ENCODE data around the gene RPS27. TPM values are rescaled to one million over a fixed set of nuclear protein-coding genes. Genes with fewer than 3 reads are reported as not detected.

RPS27 gene
- total and polyA plus RNA-seq, 2 donors (not counting 1 experiment from before 2014, with no cell fraction given), result 4,812 to 15,978 TPM

- Histone ChIP-seq H2AFZ (ENCODE audit: insufficient read depth, low read depth, low read length, poor library complexity, severe bottlenecking) (peak overlapping the region; percentile 87), H3K4me2 (replicated peaks; ENCODE audit: low read depth, low read length, poor library complexity, severe bottlenecking) (peak overlapping the region; percentile 86), H3K79me2 (ENCODE audit: control insufficient read depth, insufficient read depth, low read length) (peaks cover 25% of the 10 kb centered on the region), H3K9ac (ENCODE audit: low read length) (no peak overlapping the region), H3K4me1 (ENCODE audit: control insufficient read depth in 2 of 2, insufficient read depth in 2 of 2, low read length in 2 of 2) (peaks cover 35 to 49% of the 10 kb centered on the region in 2 donors), H3K9me3 (ENCODE audit: control extremely low read depth in 1 of 3, control insufficient read depth in 2 of 3, insufficient read depth in 1 of 3, low read length in 2 of 3) (no peaks in the 10 kb centered on the region), H3K4me3 (ENCODE audit: control extremely low read depth in 1 of 5, extremely low read depth in 1 of 5, insufficient read depth in 1 of 5, low read depth in 2 of 5, low read length in 4 of 5) (no peak overlapping the region), H3K27me3 (replicated peaks in 1 of 4; ENCODE audit: control extremely low read depth in 1 of 4, control insufficient read depth in 3 of 4, insufficient read depth in 4 of 4, low read length in 3 of 4) (no peaks in the 10 kb centered on the region), H3K27ac (ENCODE audit: low read length in 2 of 2) (peak overlapping the region in 1 of 2 donors; percentile 79), H3K36me3 (replicated peaks in 1 of 2; ENCODE audit: control extremely low read depth in 1 of 2, control insufficient read depth in 1 of 2, extremely low read depth in 1 of 2, insufficient read depth in 2 of 2, low read length in 1 of 2) (peaks cover 6 to 11% of the 10 kb centered on the region in 2 experiments), H4K20me1 (ENCODE audit: control insufficient read depth, insufficient read depth, low read length, poor library complexity, severe bottlenecking) (no peaks in the 10 kb centered on the region)
- ChIA-PET CTCF (interaction anchor here (0.6 to 6.2 kb wide), 38 partner anchors 11 to 477 kb away, joined by 3 to 103 read pairs (median 8); partner anchors contain the start of genes CREB3L4, CRTC2, DENND4B and JTB), POLR2A (interaction anchor here (0.6 to 3.7 kb wide), 15 partner anchors 10 to 883 kb away, joined by 3 to 18 read pairs (median 8); partner anchors contain the start of genes CHTOP, CREB3L4, CRTC2 and DENND4B)
- intact Hi-C loops (cut with micrococcal nuclease), result loop anchor here (2.0 to 5.0 kb wide), 3 partner anchors 65 to 415 kb away; partner anchors contain the start of gene GATAD2B
- WGBS (ENCODE audit: insufficient coverage), result no CpG with 5 or more reads among the region's 8 CpGs
- Mint-ChIP-seq H3K27me3 (no peaks in the 10 kb centered on the region), H3K4me3 (peak overlapping the region; percentile 52), H3K4me1 (peaks cover 48% of the 10 kb centered on the region), H3K27ac (peak overlapping the region; percentile 77), H3K9me3 (ENCODE audit: insufficient read depth) (no peaks in the 10 kb centered on the region)
- ATAC-seq (ENCODE audit: low read depth) (no peak), DNase-seq (no peak)
- TF ChIP-seq EZH2 (IDR thresholded peaks at IDR 0.05; ENCODE audit: borderline replicate concordance, insufficient read depth, low read depth, low read length, poor library complexity, severe bottlenecking), result no peak
- TF ChIP-seq CTCF (IDR thresholded peaks at IDR 0.05), result no peak
Measured at GRCh38 chr1:153987621-153988020, 2.9 kb upstream of the RPS27 start.

- H3K4me1 ChIP-seq (ENCODE audit: control insufficient read depth in 2 of 2, insufficient read depth in 2 of 2, low read length in 2 of 2), result peaks cover 33 to 45% of the 10 kb centered on the region in 2 donors
- H4K20me1 ChIP-seq (ENCODE audit: control insufficient read depth, insufficient read depth, low read length, poor library complexity, severe bottlenecking), result no peaks in the 10 kb centered on the region
- ChIA-PET CTCF (interaction anchor here (1.2 to 2.3 kb wide), 5 partner anchors 13 to 201 kb away, joined by 3 to 9 read pairs (median 7); partner anchors contain the start of genes DENND4B and JTB), POLR2A (interaction anchor here (0.5 to 3.4 kb wide), 21 partner anchors 13 to 756 kb away, joined by 3 to 38 read pairs (median 8); partner anchors contain the start of genes CHTOP, CREB3L4, CRTC2 and DENND4B)
- H3K9me3 Mint-ChIP-seq (ENCODE audit: insufficient read depth), result no peaks in the 10 kb centered on the region
- intact Hi-C loops (cut with micrococcal nuclease), result loop anchor here (5.0 kb wide), 2 partner anchors 264 to 334 kb away; partner anchors contain the start of genes INTS3 and SNAPIN
- peak overlapping the region; percentile 62 for H2AFZ ChIP-seq (ENCODE audit: insufficient read depth, low read depth, low read length, poor library complexity, severe bottlenecking)
- peaks cover 36% of the 10 kb centered on the region for H3K4me1 Mint-ChIP-seq
- H3K27me3 Mint-ChIP-seq, result no peaks in the 10 kb centered on the region
- H3K4me3 Mint-ChIP-seq, result peak overlapping the region; percentile 97
- ATAC-seq (ENCODE audit: low read depth) (no peak), DNase-seq (no peak)
- peak overlapping the region; percentile 93 to 96 for H3K27ac ChIP-seq (ENCODE audit: low read length in 2 of 2)
- H3K27ac Mint-ChIP-seq, result peak overlapping the region; percentile 99
- peak overlapping the region; percentile 92 for H3K9ac ChIP-seq (ENCODE audit: low read length)
- H3K4me2 ChIP-seq (replicated peaks; ENCODE audit: low read depth, low read length, poor library complexity, severe bottlenecking), result peak overlapping the region; percentile 77
- peaks cover 29% of the 10 kb centered on the region for H3K79me2 ChIP-seq (ENCODE audit: control insufficient read depth, insufficient read depth, low read length)
- TF ChIP-seq EZH2 (IDR thresholded peaks at IDR 0.05; ENCODE audit: borderline replicate concordance, insufficient read depth, low read depth, low read length, poor library complexity, severe bottlenecking) (no peak), CTCF (IDR thresholded peaks at IDR 0.05) (no peak)
- no peaks in the 10 kb centered on the region for H3K27me3 ChIP-seq (replicated peaks in 1 of 4; ENCODE audit: control extremely low read depth in 1 of 4, control insufficient read depth in 3 of 4, insufficient read depth in 4 of 4, low read length in 3 of 4)
- no CpG with 5 or more reads among the region's 9 CpGs for WGBS (ENCODE audit: insufficient coverage)
- peaks cover 12 to 35% of the 10 kb centered on the region in 2 experiments for H3K36me3 ChIP-seq (replicated peaks in 1 of 2; ENCODE audit: control extremely low read depth in 1 of 2, control insufficient read depth in 1 of 2, extremely low read depth in 1 of 2, insufficient read depth in 2 of 2, low read length in 1 of 2)
- no peaks in the 10 kb centered on the region for H3K9me3 ChIP-seq (ENCODE audit: control extremely low read depth in 1 of 3, control insufficient read depth in 2 of 3, insufficient read depth in 1 of 3, low read length in 2 of 3)
- peak overlapping the region; percentile 84 to 100 (median 94) for H3K4me3 ChIP-seq (ENCODE audit: control extremely low read depth in 1 of 5, extremely low read depth in 1 of 5, insufficient read depth in 1 of 5, low read depth in 2 of 5, low read length in 4 of 5)
Measured at GRCh38 chr1:153991151-153991630, 629 bp downstream of the RPS27 start.
